A549 (cell line): ENCODE results near the gene PIK3R6. TPM values are rescaled to one million over a fixed set of nuclear protein-coding genes. Genes with fewer than 3 reads are reported as not detected.

ENCODE experiments used
- ATAC-seq, 2 experiments: fragments of 200-7000 bp in 1 of 2; fragments of >200 bp in 1 of 2; cut with Nextera tagmentation in 1 of 2; cut with Tn5 transposase in 1 of 2; 3 replicates each; pipeline versions ENCODE4 v1.8.0 to v1.9.1; 2018 to 2020; ENCODE audit warnings: mild to moderate bottlenecking in 1 of 2, moderate library complexity in 1 of 2
- CTCF ChIA-PET: fragments of 300-600 bp; sonication (Branson Sonifier 250); formaldehyde crosslinking; extraction: SDS; loops from one replicate; lab custom pipeline; 2021; ENCODE audit warnings: antibody characterized with exemption, inconsistent platforms; lab: Yijun Ruan, JAX
- POLR2A ChIA-PET: fragments of 350-600 bp; formaldehyde crosslinking; extraction: SDS; loops from one replicate; lab custom pipeline; 2021; ENCODE audit warnings: antibody characterized with exemption, inconsistent platforms; lab: Yijun Ruan, JAX
- DNase-seq, 2 experiments: peaks; one replicate each; pipeline versions ENCODE4 v3.0.0 to v3.0.0-alpha.2; 2011 to 2016; ENCODE audit warnings: low read depth in 1 of 2, low spot score in 1 of 2
- FAIRE-seq: peaks from 2 replicates; lab custom pipeline; 2011; peaks lifted over from hg19 to GRCh38; lab: Jason Lieb, UNC
- H3K27ac ChIP-seq, 2 experiments: fragments of >200 bp; sonication (Bioruptor Twin); formaldehyde crosslinking; 3 replicates each; pipeline ENCODE4 v1.5.1; 2016 to 2017
- H3K4me1 ChIP-seq: fragments of >200 bp; sonication (Bioruptor Twin); formaldehyde crosslinking; 3 replicates; pipeline ENCODE4 v1.6.1; 2016
- H3K4me2 ChIP-seq: fragments of >200 bp; sonication (Bioruptor Twin); formaldehyde crosslinking; 3 replicates; pipeline ENCODE4 v1.6.1; 2016
- H3K4me3 ChIP-seq: fragments of >200 bp; sonication (Bioruptor Twin); formaldehyde crosslinking; 3 replicates; pipeline ENCODE4 v1.5.1; 2016
- H3K9me3 ChIP-seq: fragments of >200 bp; sonication (Bioruptor Twin); formaldehyde crosslinking; 3 replicates; pipeline ENCODE4 v1.6.1; 2016
- CBX2 ChIP-seq: fragments of 200-600 bp; sonication (generic); IDR thresholded peaks from 2 replicates; pipeline ENCODE4 v1.6.1; 2016; ENCODE audit warnings: low read depth, mild to moderate bottlenecking, borderline replicate concordance
- EHF ChIP-seq: fragments of 250-450 bp; sonication (Bioruptor Pico); IDR thresholded peaks from 2 replicates; pipeline ENCODE4 v1.5.0; 2020; ENCODE audit warnings: mild to moderate bottlenecking
- EP300 ChIP-seq, 2 experiments: fragments of >200 bp; sonication (Bioruptor Twin); formaldehyde crosslinking; IDR thresholded peaks; 2 replicates in 1 of 2; 3 replicates in 1 of 2; pipeline ENCODE4 v1.6.1; 2016 to 2017
- HOXA7 ChIP-seq: fragments of 250-450 bp; sonication (Bioruptor Pico); IDR thresholded peaks from 2 replicates; pipeline ENCODE4 v1.5.0; 2020; ENCODE audit warnings: mild to moderate bottlenecking, moderate library complexity
- HOXB5 ChIP-seq: fragments of 250-450 bp; sonication (Bioruptor Pico); IDR thresholded peaks from 2 replicates; pipeline ENCODE4 v1.5.0; 2020; ENCODE audit warnings: mild to moderate bottlenecking, moderate library complexity
- MAZ ChIP-seq: fragments of 150-350 bp; IDR thresholded peaks from 2 replicates; pipeline ENCODE4 v1.6.1; 2014; ENCODE audit warnings: antibody characterized with exemption, low read depth, low read length, borderline replicate concordance
- NR3C1 ChIP-seq: fragments of >200 bp; sonication (Bioruptor Twin); formaldehyde crosslinking; IDR thresholded peaks from 3 replicates; pipeline ENCODE4 v1.6.1; 2017
- PHF8 ChIP-seq: fragments of 200-600 bp; sonication (generic); IDR thresholded peaks from 2 replicates; pipeline ENCODE4 v1.6.1; 2016; ENCODE audit warnings: low read depth, mild to moderate bottlenecking, antibody characterized with exemption, moderate library complexity, borderline replicate concordance
- RFX5 ChIP-seq: fragments of 450-650 bp; IDR thresholded peaks from 2 replicates; pipeline ENCODE4 v1.7.1; 2014; ENCODE audit warnings: antibody characterized with exemption, mild to moderate bottlenecking, moderate library complexity
- RNF2 ChIP-seq: fragments of 200-600 bp; sonication (generic); IDR thresholded peaks from 2 replicates; pipeline ENCODE4 v1.6.1; 2016; ENCODE audit warnings: low read depth, mild to moderate bottlenecking, antibody characterized with exemption, moderate library complexity, borderline replicate concordance
- TFCP2L1 ChIP-seq: fragments of 250-450 bp; sonication (Bioruptor Pico); IDR thresholded peaks from 2 replicates; pipeline ENCODE4 v1.5.0; 2021; ENCODE audit warnings: mild to moderate bottlenecking
- ZC3H11A ChIP-seq: fragments of 450-650 bp; IDR thresholded peaks from 2 replicates; pipeline ENCODE4 v1.6.1; 2014; ENCODE audit warnings: antibody characterized with exemption, mild to moderate bottlenecking
- ZFP36 ChIP-seq: fragments of 450-650 bp; IDR thresholded peaks from 2 replicates; pipeline ENCODE4 v1.6.1; 2014; ENCODE audit warnings: borderline replicate concordance; ENCODE audit not compliant: partially characterized antibody
- ZNF302 ChIP-seq: fragments of 250-450 bp; sonication (Bioruptor Pico); IDR thresholded peaks from 2 replicates; pipeline ENCODE4 v1.9.0; 2021; ENCODE audit warnings: inconsistent platforms, mild to moderate bottlenecking, moderate library complexity
- WGBS: methylation state at CpG from one replicate; pipeline ENCODE4 v1.1.6; 2017; ENCODE audit errors: missing lambda C conversion rate; 5-methylcytosine and 5-hydroxymethylcytosine counted together
- polyA plus RNA-seq, 4 experiments: library from polyadenylated mRNA; depleted of rRNA in 3 of 4; stranded (reverse); fragments of >200 nt; fragmentation: RNase III in 1 of 4; extraction: RNeasy Plus Mini Kit Qiagen cat#74134 plus additional on column Dnase treatment in 1 of 4; gene quantifications; 2 replicates in 3 of 4; 3 replicates in 1 of 4; pipeline ENCODE4 v1.2.3, GENCODE V29; 2011 to 2017
- TF ChIP-seq, protein P1 (sequence below): fragments of >200 bp; sonication (Bioruptor Twin); formaldehyde crosslinking; IDR thresholded peaks from 2 replicates; pipeline ENCODE4 v1.6.1; 2016
- TF ChIP-seq, protein P2 (sequence below): fragments of 250-450 bp; sonication (Bioruptor Pico); IDR thresholded peaks from 2 replicates; pipeline ENCODE4 v1.5.0; 2020; ENCODE audit warnings: low read depth, mild to moderate bottlenecking, moderate library complexity
- TF ChIP-seq, protein P3 (sequence below): IDR thresholded peaks from 2 replicates; pipeline ENCODE4 v1.6.1; 2012
- TF ChIP-seq, protein P4 (sequence below): fragments of 250-450 bp; sonication (Bioruptor Pico); IDR thresholded peaks from 2 replicates; pipeline ENCODE4 v1.5.0; 2021; ENCODE audit warnings: mild to moderate bottlenecking, moderate library complexity, borderline replicate concordance
- TF ChIP-seq, protein P5 (sequence below): IDR thresholded peaks from 2 replicates; pipeline ENCODE4 v1.6.1; 2012; ENCODE audit warnings: low read depth, borderline replicate concordance

Gene PIK3R6
- polyA plus RNA-seq, 2 of the 4 experiments (the other 2 are of a cell fraction), result not detected

DNA sequence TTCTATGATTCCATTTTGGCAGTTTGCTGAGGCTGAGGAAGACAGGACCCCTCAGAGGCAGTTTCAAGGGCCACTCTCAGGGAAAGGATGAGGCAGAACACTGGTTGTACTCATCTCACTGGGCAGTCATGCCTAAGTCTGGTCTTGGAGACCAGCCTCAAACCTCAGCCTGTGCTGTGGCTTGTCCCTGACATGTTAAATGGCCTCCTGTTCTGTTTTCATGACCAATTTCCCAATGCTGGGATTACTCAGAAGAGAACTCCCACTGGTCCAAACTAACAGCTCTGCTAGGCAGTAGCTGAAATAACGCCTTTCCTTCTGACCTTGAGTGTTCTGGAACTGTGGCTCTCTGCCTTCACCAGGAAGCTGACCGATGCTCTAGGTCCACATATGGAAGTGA lies 100.7 kb downstream of the PIK3R6 start:
- TF ChIP-seq RNF2, result no peak
- TF ChIP-seq ZNF302 (CRISPR knock-in tag), result no peak
- TF ChIP-seq, protein P1, sequence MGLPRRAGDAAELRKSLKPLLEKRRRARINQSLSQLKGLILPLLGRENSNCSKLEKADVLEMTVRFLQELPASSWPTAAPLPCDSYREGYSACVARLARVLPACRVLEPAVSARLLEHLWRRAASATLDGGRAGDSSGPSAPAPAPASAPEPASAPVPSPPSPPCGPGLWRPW, result no peak
- TF ChIP-seq, protein P2, sequence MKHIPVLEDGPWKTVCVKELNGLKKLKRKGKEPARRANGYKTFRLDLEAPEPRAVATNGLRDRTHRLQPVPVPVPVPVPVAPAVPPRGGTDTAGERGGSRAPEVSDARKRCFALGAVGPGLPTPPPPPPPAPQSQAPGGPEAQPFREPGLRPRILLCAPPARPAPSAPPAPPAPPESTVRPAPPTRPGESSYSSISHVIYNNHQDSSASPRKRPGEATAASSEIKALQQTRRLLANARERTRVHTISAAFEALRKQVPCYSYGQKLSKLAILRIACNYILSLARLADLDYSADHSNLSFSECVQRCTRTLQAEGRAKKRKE (CRISPR knock-in tag), result no peak
- TF ChIP-seq HOXB5 (CRISPR knock-in tag), result no peak
- TF ChIP-seq, protein P3, sequence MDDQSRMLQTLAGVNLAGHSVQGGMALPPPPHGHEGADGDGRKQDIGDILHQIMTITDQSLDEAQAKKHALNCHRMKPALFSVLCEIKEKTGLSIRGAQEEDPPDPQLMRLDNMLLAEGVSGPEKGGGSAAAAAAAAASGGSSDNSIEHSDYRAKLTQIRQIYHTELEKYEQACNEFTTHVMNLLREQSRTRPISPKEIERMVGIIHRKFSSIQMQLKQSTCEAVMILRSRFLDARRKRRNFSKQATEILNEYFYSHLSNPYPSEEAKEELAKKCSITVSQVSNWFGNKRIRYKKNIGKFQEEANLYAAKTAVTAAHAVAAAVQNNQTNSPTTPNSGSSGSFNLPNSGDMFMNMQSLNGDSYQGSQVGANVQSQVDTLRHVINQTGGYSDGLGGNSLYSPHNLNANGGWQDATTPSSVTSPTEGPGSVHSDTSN, result no peak
- TF ChIP-seq, all 56 proteins: peak for 0
- no peak overlapping the region for H3K4me3 ChIP-seq
- ATAC-seq (no peak), FAIRE-seq (no peak), DNase-seq (no peak)
- WGBS, result 50% methylated on average over 2 of the region's 2 CpGs
- POLR2A ChIA-PET, result no interaction called here
- H3K4me1 ChIP-seq, result no peaks in the 10 kb centered on the region
- no peak overlapping the region for H3K4me2 ChIP-seq
- CTCF ChIA-PET, result interaction anchor here (0.9 to 5.6 kb wide), 5 partner anchors 12 to 383 kb away, joined by 3 to 23 read pairs (median 10); partner anchors contain the start of genes CCDC42 and RPL26
- no peak overlapping the region for H3K27ac ChIP-seq
- no peaks in the 10 kb centered on the region for H3K9me3 ChIP-seq

DNA sequence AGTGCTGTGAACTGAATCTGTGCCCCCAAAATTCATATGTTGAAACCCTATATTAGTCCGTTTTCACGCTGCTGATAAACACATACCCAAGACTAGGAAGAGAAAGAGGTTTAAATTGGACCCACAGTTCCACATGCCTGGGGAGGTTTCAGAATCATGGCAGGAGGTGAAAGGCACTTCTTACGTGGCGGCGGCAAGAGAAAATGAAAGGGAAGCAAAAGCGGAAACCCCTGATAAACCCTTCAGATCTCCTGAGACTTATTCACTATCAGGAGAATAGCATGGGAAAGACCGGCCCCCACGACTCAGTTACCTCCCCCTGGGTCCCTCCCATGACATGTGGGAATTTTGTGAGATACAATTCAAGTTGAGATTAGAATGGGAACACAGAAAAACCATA lies 105.5 kb downstream of the PIK3R6 start:
- POLR2A ChIA-PET, result interaction anchor here (1.1 kb wide), 1 partner anchor 27 kb away, joined by 3 read pairs; no protein-coding TSS in a partner anchor
- H3K4me2 ChIP-seq, result no peak overlapping the region
- H3K4me3 ChIP-seq, result no peak overlapping the region
- ATAC-seq (no peak), FAIRE-seq (no peak), DNase-seq (no peak)
- CTCF ChIA-PET, result interaction anchor here (1.2 to 4.6 kb wide), 3 partner anchors 15 to 379 kb away, joined by 5 to 19 read pairs (median 8); partner anchors contain the start of gene RPL26
- no peak for TF ChIP-seq RFX5
- TF ChIP-seq HOXA7 (CRISPR knock-in tag), result no peak
- TF ChIP-seq NR3C1, result no peak
- TF ChIP-seq TFCP2L1 (CRISPR knock-in tag), result no peak
- no peak for TF ChIP-seq PHF8
- TF ChIP-seq, protein P4, sequence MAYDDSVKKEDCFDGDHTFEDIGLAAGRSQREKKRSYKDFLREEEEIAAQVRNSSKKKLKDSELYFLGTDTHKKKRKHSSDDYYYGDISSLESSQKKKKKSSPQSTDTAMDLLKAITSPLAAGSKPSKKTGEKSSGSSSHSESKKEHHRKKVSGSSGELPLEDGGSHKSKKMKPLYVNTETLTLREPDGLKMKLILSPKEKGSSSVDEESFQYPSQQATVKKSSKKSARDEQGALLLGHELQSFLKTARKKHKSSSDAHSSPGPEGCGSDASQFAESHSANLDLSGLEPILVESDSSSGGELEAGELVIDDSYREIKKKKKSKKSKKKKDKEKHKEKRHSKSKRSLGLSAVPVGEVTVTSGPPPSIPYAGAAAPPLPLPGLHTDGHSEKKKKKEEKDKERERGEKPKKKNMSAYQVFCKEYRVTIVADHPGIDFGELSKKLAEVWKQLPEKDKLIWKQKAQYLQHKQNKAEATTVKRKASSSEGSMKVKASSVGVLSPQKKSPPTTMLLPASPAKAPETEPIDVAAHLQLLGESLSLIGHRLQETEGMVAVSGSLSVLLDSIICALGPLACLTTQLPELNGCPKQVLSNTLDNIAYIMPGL, result no peak
- no peak for TF ChIP-seq EHF (CRISPR knock-in tag)
- TF ChIP-seq, protein P5, sequence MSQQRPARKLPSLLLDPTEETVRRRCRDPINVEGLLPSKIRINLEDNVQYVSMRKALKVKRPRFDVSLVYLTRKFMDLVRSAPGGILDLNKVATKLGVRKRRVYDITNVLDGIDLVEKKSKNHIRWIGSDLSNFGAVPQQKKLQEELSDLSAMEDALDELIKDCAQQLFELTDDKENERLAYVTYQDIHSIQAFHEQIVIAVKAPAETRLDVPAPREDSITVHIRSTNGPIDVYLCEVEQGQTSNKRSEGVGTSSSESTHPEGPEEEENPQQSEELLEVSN, result no peak
- TF ChIP-seq CBX2, result no peak
- TF ChIP-seq MAZ, result no peak
- no peak for TF ChIP-seq EP300 (IDR thresholded peaks at IDR 0.05)
- no peak for TF ChIP-seq ZFP36
- no peak for TF ChIP-seq ZC3H11A
- TF ChIP-seq HOXB5 (CRISPR knock-in tag), result no peak
- no peaks in the 10 kb centered on the region for H3K9me3 ChIP-seq
- 47% methylated on average over 8 of the region's 8 CpGs for WGBS
- no peaks in the 10 kb centered on the region for H3K4me1 ChIP-seq
- H3K27ac ChIP-seq, result no peak overlapping the region
